ES-I3 (cell line): ENCODE measurements around the gene RANBP3.
"Not testable (repeated sequence)": the region's sequence is repeated elsewhere in the genome, so short reads cannot be mapped to it uniquely, and the experiment has no call there.

ENCODE experiments used
- H3K36me3 ChIP-seq: 2 replicates; pipeline ENCODE4 v1.6.1; 2013; ENCODE audit warnings: mild to moderate bottlenecking, low read length, control low read depth, moderate library complexity; ENCODE audit not compliant: insufficient read depth
- H3K4me1 ChIP-seq: 2 replicates; pipeline ENCODE4 v1.6.1; 2013; ENCODE audit warnings: mild to moderate bottlenecking, control low read depth, low read length; ENCODE audit not compliant: insufficient read depth
- H3K9ac ChIP-seq: 2 replicates; pipeline ENCODE4 v1.6.1; 2013; ENCODE audit warnings: low read depth, mild to moderate bottlenecking, low read length, moderate library complexity
- H3K9me3 ChIP-seq: 2 replicates; pipeline ENCODE4 v1.6.1; 2013; ENCODE audit warnings: mild to moderate bottlenecking, low read length, moderate library complexity; ENCODE audit not compliant: control insufficient read depth, insufficient read depth

Gene RANBP3

GRCh38 chr19:5977785-5978605, at the start of gene RANBP3:
RANBP3 (minus strand) TSS chr19:5978140; CDS start chr19:5978082, 58 bp downstream.
- Histone ChIP-seq H3K4me1 (peaks cover 4% of the 10 kb centered on the region; the same call in 1 of the 2 replicates), H3K9me3 (no peaks in the 10 kb centered on the region), H3K9ac (peak within 1 kb of the TSS; percentile 97), H3K36me3 (0 out of 2 replicates have a peak, but pooled peaks cover 5% of the 10 kb centered on the region)

GRCh38 chr19:6026390-6027227, 48.7 kb upstream of the RANBP3 start:
- H3K9ac ChIP-seq = no peak overlapping the region
- H3K9me3 ChIP-seq = peaks cover 4% of the 10 kb centered on the region

GRCh38 chr19:6024756-6025155, 46.8 kb upstream of the RANBP3 start:
- H3K9ac ChIP-seq, H3K4me1 ChIP-seq, H3K36me3 ChIP-seq, H3K9me3 ChIP-seq: not testable (repeated sequence)

More at GRCh38 chr19:6026390-6027227, 48.7 kb upstream of the RANBP3 start:
- Histone ChIP-seq H3K4me1 (no peaks in the 10 kb centered on the region; the same call in 1 of the 2 replicates), H3K36me3 (no peaks in the 10 kb centered on the region)

- Histone ChIP-seq H3K9ac (no peak overlapping the region), H3K4me1 (no peaks in the 10 kb centered on the region; the same call in 1 of the 2 replicates), H3K36me3 (no peaks in the 10 kb centered on the region), H3K9me3 (no peaks in the 10 kb centered on the region)
Observed at GRCh38 chr19:6023936-6024335, 46.0 kb upstream of the RANBP3 start.

- H3K9ac ChIP-seq = no peak overlapping the region
- H3K36me3 ChIP-seq = no peaks in the 10 kb centered on the region
- H3K4me1 ChIP-seq = no peaks in the 10 kb centered on the region; the same call in 1 of the 2 replicates
- no peaks in the 10 kb centered on the region for H3K9me3 ChIP-seq
Observed at GRCh38 chr19:6023085-6023682, 45.2 kb upstream of the RANBP3 start.

GRCh38 chr19:6022570-6023064, 44.7 kb upstream of the RANBP3 start:
- Histone ChIP-seq H3K9me3 (no peaks in the 10 kb centered on the region), H3K9ac (no peak overlapping the region), H3K36me3 (no peaks in the 10 kb centered on the region), H3K4me1 (no peaks in the 10 kb centered on the region; the same call in 1 of the 2 replicates)

GRCh38 chr19:6021878-6022569, 44.1 kb upstream of the RANBP3 start:
- H3K36me3 ChIP-seq = no peaks in the 10 kb centered on the region
- no peak overlapping the region for H3K9ac ChIP-seq
- H3K4me1 ChIP-seq = no peaks in the 10 kb centered on the region; the same call in 1 of the 2 replicates
- no peaks in the 10 kb centered on the region for H3K9me3 ChIP-seq

GRCh38 chr19:6020972-6021805, 43.2 kb upstream of the RANBP3 start:
- no peak overlapping the region for H3K9ac ChIP-seq
- no peaks in the 10 kb centered on the region for H3K36me3 ChIP-seq
- H3K9me3 ChIP-seq = no peaks in the 10 kb centered on the region
- H3K4me1 ChIP-seq = no peaks in the 10 kb centered on the region; the same call in 1 of the 2 replicates

GRCh38 chr19:6020166-6020882, 42.4 kb upstream of the RANBP3 start:
- Histone ChIP-seq H3K9ac (no peak overlapping the region), H3K4me1 (no peaks in the 10 kb centered on the region; the same call in 1 of the 2 replicates), H3K9me3 (no peaks in the 10 kb centered on the region), H3K36me3 (no peaks in the 10 kb centered on the region)

GRCh38 chr19:6018786-6019185, 40.8 kb upstream of the RANBP3 start:
- Histone ChIP-seq H3K4me1 (no peaks in the 10 kb centered on the region; the same call in 1 of the 2 replicates), H3K9ac (no peak overlapping the region), H3K9me3 (no peaks in the 10 kb centered on the region), H3K36me3 (no peaks in the 10 kb centered on the region)

GRCh38 chr19:6017576-6017975, 39.6 kb upstream of the RANBP3 start:
- no peaks in the 10 kb centered on the region for H3K36me3 ChIP-seq
- no peaks in the 10 kb centered on the region for H3K4me1 ChIP-seq
- H3K9ac ChIP-seq = no peak overlapping the region
- H3K9me3 ChIP-seq = no peaks in the 10 kb centered on the region

GRCh38 chr19:6015841-6016545, 38.1 kb upstream of the RANBP3 start:
- H3K9me3 ChIP-seq = no peaks in the 10 kb centered on the region
- no peaks in the 10 kb centered on the region for H3K4me1 ChIP-seq
- no peaks in the 10 kb centered on the region for H3K36me3 ChIP-seq
- no peak overlapping the region for H3K9ac ChIP-seq
